K562 (cell line): ENCODE measurements around the gene SHISA7. TPM values are rescaled to one million over a fixed set of nuclear protein-coding genes. Genes with fewer than 3 reads are reported as not detected.

Experiments
- ATF1 ChIP-seq, 2 experiments: fragments of 450-650 bp in 1 of 2; IDR thresholded peaks; 2 replicates each; pipeline ENCODE4 v1.6.1; 2016; ENCODE audit warnings: missing compliant biosample characterization in 1 of 2, missing genetic modification characterization in 1 of 2
- CEBPB ChIP-seq: fragments of 450-650 bp; IDR thresholded peaks from 2 replicates; pipeline ENCODE4 v1.6.1; 2016; ENCODE audit warnings: missing genetic modification characterization, missing compliant biosample characterization
- DACH1 ChIP-seq: fragments of 450-650 bp; IDR thresholded peaks from 2 replicates; pipeline ENCODE4 v1.6.1; 2018; ENCODE audit not compliant: partially characterized antibody
- DIDO1 ChIP-seq: fragments of 450-650 bp; IDR thresholded peaks from 2 replicates; pipeline ENCODE4 v1.6.1; 2016; ENCODE audit warnings: low read depth, missing biosample characterization, missing genetic modification characterization
- FOXM1 ChIP-seq, 2 experiments: fragments of 450-650 bp in 1 of 2; sonication (generic) in 1 of 2; formaldehyde crosslinking in 1 of 2; IDR thresholded peaks; 2 replicates each; pipeline versions ENCODE4 v1.6.1 to v1.9.0; 2017 to 2022; ENCODE audit warnings: low read depth in 2 of 2, mild to moderate bottlenecking in 2 of 2, missing genetic modification reagents in 1 of 2, moderate library complexity in 1 of 2
- HNRNPL ChIP-seq: fragments of 200-400 bp; formaldehyde crosslinking; IDR thresholded peaks from 2 replicates; pipeline ENCODE4 v1.6.1; 2017; ENCODE audit warnings: low read depth, mild to moderate bottlenecking, low read length
- PHF8 ChIP-seq: fragments of 200-600 bp; sonication (generic); IDR thresholded peaks from 2 replicates; pipeline ENCODE4 v1.6.1; 2012; ENCODE audit warnings: mixed run types, mild to moderate bottlenecking, inconsistent platforms, low read length, moderate library complexity, borderline replicate concordance
- SMAD3 ChIP-seq: fragments of 450-650 bp; formaldehyde crosslinking; conservative IDR thresholded peaks from 2 replicates; pipeline ENCODE4 v1.4.0; 2020; ENCODE audit warnings: mild to moderate bottlenecking
- TOE1 ChIP-seq, 2 experiments: fragments of 450-650 bp in 1 of 2; sonication (generic) in 1 of 2; formaldehyde crosslinking in 1 of 2; IDR thresholded peaks; 2 replicates each; pipeline versions ENCODE4 v1.7.1 to v1.8.0; 2016 to 2022; ENCODE audit warnings: borderline replicate concordance in 2 of 2, mild to moderate bottlenecking in 2 of 2, antibody characterized with exemption in 1 of 2, inconsistent platforms in 1 of 2, low read depth in 1 of 2, missing genetic modification reagents in 1 of 2, moderate library complexity in 1 of 2
- YY1 ChIP-seq, 3 experiments: IDR thresholded peaks; 2 replicates each; pipeline ENCODE4 v1.6.1; 2011; ENCODE audit warnings: low read length in 2 of 3, mild to moderate bottlenecking in 2 of 3, moderate library complexity in 2 of 3, borderline replicate concordance in 1 of 3, control low read depth in 1 of 3, low read depth in 1 of 3; ENCODE audit not compliant: insufficient read depth in 3 of 3, insufficient replicate concordance in 2 of 3, control insufficient read depth in 1 of 3, insufficient read length in 1 of 3; ENCODE audit errors: extremely low read depth in 1 of 3
- ZNF174 ChIP-seq: fragments of 250-450 bp; sonication (Bioruptor Pico); IDR thresholded peaks from 2 replicates; pipeline ENCODE4 v1.4.0; 2020; ENCODE audit warnings: mild to moderate bottlenecking
- ZNF41 ChIP-seq: fragments of 250-450 bp; sonication (Bioruptor Pico); conservative IDR thresholded peaks from 2 replicates; pipeline ENCODE4 v1.4.0; 2020; ENCODE audit warnings: mild to moderate bottlenecking
- polyA plus RNA-seq, 8 experiments: library from polyadenylated mRNA; depleted of rRNA in 4 of 8; stranded (reverse) in 5 of 8; unstranded in 3 of 8; fragments of >200 nt; fragmentation: Nextera tagmentation in 2 of 8; fragmentation: Illumina TruSeq in 1 of 8; extraction: Ambion mirVana in 2 of 8; extraction: Trizol in 1 of 8; gene quantifications; 2 replicates each; pipeline versions ENCODE4 v1.2.1 to v1.2.3, GENCODE V29; 2011 to 2014; ENCODE audit warnings: inconsistent platforms in 1 of 8, missing spikeins in 1 of 8
- total RNA-seq, 7 experiments: library from RNA; depleted of rRNA in 6 of 7; stranded (reverse); fragments of >200 nt in 6 of 7; fragmentation: Illumina TruSeq in 2 of 7; extraction: Trizol in 2 of 7; gene quantifications; 2 replicates each; pipeline versions ENCODE4 v1.2.1 to v1.2.3, GENCODE V29; 2011 to 2021; ENCODE audit warnings: low replicate concordance in 1 of 7
- TF ChIP-seq, protein P1 (sequence below): fragments of 250-450 bp; sonication (Bioruptor Pico); IDR thresholded peaks from 2 replicates; pipeline ENCODE4 v1.6.1; 2021; ENCODE audit warnings: mild to moderate bottlenecking
- TF ChIP-seq, protein P2 (sequence below): IDR thresholded peaks from 2 replicates; pipeline ENCODE4 v1.6.1; 2012; ENCODE audit warnings: low read depth, low read length, improper control_type of control experiment, borderline replicate concordance
- TF ChIP-seq, protein P3 (sequence below): fragments of 200-400 bp; formaldehyde crosslinking; IDR thresholded peaks from 2 replicates; pipeline ENCODE4 v1.6.1; 2017; ENCODE audit warnings: mild to moderate bottlenecking, low read depth, low read length, moderate library complexity

SHISA7 gene
- total and polyA plus RNA-seq, 9 of the 15 experiments (the other 6 are each of a cell fraction or from before 2014, with no cell fraction given): 0.01 to 0.40 (median 0.07) TPM

DNA sequence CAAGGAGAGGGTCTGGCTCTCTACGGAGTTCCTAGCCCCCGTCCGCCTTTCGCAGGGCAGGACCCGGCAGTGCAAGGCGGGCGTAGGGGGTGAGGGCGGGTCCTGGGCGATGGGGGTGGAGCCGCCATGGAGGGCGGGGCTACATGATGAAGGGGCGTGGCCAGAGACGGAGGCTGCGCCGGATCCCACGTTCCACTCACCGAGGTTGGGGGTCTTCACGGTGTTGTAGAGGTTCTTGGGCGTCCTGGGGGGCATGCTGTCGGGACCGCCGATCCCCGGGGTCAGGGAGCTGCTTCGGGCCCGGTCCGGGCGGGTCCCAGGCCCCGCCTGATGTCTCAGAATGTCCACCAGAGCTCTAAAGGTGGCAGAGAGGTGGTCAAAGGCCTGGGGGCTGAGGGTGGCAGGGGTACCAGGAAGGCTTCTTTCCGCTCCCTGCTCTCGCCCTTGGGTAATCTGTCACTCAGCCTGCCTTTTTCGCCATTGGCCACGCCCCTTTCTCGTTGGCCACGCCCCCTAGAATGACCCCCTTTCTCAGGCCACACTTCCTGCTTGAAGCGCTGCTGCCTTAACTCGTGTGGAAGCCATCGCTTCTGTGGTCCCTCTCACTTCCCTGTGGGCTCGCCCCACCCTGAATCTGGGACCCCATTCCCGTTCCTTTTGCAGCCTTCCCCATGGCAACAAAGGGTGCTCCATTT, 2.5 kb downstream of the SHISA7 start (continued):
- TF ChIP-seq YY1 (IDR thresholded peaks at IDR 0.05; ENCODE audit: borderline replicate concordance in 1 of 3, control insufficient read depth in 1 of 3, extremely low read depth in 1 of 3, insufficient read depth in 3 of 3, insufficient read length in 1 of 3, insufficient replicate concordance in 2 of 3, low read depth in 1 of 3, low read length in 2 of 3) (peak in 1 of 3 experiments; percentile 34), HNRNPL (no peak), DACH1 (no peak), DIDO1 (tag) (no peak), ATF1 (CRISPR knock-in tag; IDR thresholded peaks at IDR 0.05) (no peak), ATF1 (tag; IDR thresholded peaks at IDR 0.05) (peak; percentile 18; the same call in 1 of the 2 replicates), PHF8 (peak; percentile 51; the same call in 1 of the 2 replicates), ZNF41 (CRISPR knock-in tag) (no peak), SMAD3 (no peak), FOXM1 (IDR thresholded peaks at IDR 0.05; ENCODE audit: low read depth) (no peak), FOXM1 (CRISPR knock-in tag; IDR thresholded peaks at IDR 0.05; ENCODE audit: low read depth) (no peak), ZNF174 (no peak), CEBPB (tag) (no peak), TOE1 (IDR thresholded peaks at IDR 0.05; ENCODE audit: borderline replicate concordance) (peak; percentile 71; the same call in 1 of the 2 replicates), TOE1 (CRISPR knock-in tag; IDR thresholded peaks at IDR 0.05; ENCODE audit: borderline replicate concordance, low read depth) (no peak)
- TF ChIP-seq, protein P1, sequence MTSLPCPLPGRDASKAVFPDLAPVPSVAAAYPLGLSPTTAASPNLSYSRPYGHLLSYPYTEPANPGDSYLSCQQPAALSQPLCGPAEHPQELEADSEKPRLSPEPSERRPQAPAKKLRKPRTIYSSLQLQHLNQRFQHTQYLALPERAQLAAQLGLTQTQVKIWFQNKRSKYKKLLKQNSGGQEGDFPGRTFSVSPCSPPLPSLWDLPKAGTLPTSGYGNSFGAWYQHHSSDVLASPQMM (CRISPR knock-in tag): no peak
- TF ChIP-seq, protein P2, sequence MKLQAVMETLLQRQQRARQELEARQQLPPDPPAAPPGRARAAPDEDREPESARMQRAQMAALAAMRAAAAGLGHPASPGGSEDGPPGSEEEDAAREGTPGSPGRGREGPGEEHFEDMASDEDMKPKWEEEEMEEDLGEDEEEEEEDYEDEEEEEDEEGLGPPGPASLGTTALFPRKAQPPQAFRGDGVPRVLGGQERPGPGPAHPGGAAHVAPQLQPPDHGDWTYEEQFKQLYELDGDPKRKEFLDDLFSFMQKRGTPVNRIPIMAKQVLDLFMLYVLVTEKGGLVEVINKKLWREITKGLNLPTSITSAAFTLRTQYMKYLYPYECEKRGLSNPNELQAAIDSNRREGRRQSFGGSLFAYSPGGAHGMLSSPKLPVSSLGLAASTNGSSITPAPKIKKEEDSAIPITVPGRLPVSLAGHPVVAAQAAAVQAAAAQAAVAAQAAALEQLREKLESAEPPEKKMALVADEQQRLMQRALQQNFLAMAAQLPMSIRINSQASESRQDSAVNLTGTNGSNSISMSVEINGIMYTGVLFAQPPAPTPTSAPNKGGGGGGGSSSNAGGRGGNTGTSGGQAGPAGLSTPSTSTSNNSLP: no peak
- TF ChIP-seq, protein P3, sequence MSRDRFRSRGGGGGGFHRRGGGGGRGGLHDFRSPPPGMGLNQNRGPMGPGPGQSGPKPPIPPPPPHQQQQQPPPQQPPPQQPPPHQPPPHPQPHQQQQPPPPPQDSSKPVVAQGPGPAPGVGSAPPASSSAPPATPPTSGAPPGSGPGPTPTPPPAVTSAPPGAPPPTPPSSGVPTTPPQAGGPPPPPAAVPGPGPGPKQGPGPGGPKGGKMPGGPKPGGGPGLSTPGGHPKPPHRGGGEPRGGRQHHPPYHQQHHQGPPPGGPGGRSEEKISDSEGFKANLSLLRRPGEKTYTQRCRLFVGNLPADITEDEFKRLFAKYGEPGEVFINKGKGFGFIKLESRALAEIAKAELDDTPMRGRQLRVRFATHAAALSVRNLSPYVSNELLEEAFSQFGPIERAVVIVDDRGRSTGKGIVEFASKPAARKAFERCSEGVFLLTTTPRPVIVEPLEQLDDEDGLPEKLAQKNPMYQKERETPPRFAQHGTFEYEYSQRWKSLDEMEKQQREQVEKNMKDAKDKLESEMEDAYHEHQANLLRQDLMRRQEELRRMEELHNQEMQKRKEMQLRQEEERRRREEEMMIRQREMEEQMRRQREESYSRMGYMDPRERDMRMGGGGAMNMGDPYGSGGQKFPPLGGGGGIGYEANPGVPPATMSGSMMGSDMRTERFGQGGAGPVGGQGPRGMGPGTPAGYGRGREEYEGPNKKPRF: no peak
